Measurements from ENCODE around the gene ANKS1B. TPM values are rescaled to one million over a fixed set of nuclear protein-coding genes. Genes with fewer than 3 reads are reported as not detected.

The ANKS1B gene
- polyA plus RNA-seq, 1 donor from 2014 or later = not detected

DNA sequence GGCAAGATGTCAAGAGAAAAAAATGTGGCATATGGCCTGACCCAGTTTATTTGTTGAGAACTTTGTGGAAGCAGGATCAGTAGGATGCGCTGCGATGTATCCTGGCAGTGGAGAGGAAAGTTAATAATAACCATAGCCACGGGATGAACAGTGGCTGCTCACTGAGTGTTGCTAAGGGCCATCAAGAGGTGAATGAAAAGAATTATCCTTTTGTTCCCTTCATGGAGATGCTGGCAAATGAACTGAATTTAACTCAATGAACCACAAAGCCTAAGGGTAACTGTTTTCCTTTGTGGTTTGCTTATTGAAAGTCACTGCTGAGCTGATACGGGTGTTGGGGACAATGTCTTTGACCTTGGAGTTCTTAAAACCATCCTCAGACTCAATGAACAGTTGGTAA lies 863.2 kb downstream of the ANKS1B start:
- Mint-ChIP-seq H3K9me3 (peaks cover 0 to 4% (median 0%) of the 10 kb centered on the region in 3 donors), H3K36me3 (no peaks in the 10 kb centered on the region), H3K27ac (no peak overlapping the region), H3K4me1 (no peaks in the 10 kb centered on the region), H3K27me3 (no peaks in the 10 kb centered on the region), H3K4me3 (no peak overlapping the region)

DNA sequence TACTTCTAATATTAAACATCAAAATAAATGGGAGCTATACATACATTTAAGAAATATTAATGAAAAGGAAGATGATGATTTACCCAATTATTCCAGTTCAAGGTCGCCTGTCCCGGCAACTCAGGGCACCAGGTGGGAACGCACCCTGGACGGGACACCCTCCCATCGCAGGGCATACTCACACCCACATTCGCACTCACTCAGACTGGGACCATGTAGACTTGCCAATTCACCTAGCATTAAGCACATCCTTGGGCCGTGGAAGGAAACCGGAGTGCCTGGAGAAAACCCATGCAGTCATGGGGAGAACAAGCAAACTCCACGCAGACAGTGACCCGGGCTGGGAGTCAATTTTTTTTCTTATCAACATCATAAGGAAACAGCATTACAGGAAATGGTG lies 864.8 kb downstream of the ANKS1B start:
- no peaks in the 10 kb centered on the region for H3K4me1 Mint-ChIP-seq
- no peak overlapping the region for H3K27ac Mint-ChIP-seq
- no peak overlapping the region for H3K4me3 Mint-ChIP-seq
- H3K27me3 Mint-ChIP-seq = no peaks in the 10 kb centered on the region
- no peaks in the 10 kb centered on the region for H3K36me3 Mint-ChIP-seq
- H3K9me3 Mint-ChIP-seq = peaks cover 0 to 8% (median 3%) of the 10 kb centered on the region in 3 donors

DNA sequence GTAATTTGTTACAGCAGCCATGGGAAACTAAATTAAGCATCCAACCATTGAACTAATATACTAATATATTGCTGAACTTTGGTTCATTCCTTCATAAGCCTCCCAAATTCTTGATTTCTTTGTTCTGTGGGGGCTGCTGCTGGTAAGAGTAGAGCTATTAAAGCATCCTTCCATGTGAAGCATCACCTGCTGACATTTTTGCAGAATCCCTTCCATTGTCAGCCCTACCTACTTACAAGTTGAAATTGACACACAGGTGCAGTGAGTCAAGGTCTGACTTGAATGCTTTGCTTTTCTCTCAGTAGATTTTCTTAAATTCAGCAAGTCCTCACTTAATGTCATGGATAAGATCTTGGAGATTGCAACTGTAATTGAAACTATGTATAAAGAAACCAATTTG lies 865.3 kb downstream of the ANKS1B start:
- no peak overlapping the region for H3K4me3 Mint-ChIP-seq
- H3K27me3 Mint-ChIP-seq = no peaks in the 10 kb centered on the region
- H3K9me3 Mint-ChIP-seq = peaks cover 0 to 9% (median 4%) of the 10 kb centered on the region in 3 donors
- no peak overlapping the region for H3K27ac Mint-ChIP-seq
- H3K4me1 Mint-ChIP-seq = no peaks in the 10 kb centered on the region
- no peaks in the 10 kb centered on the region for H3K36me3 Mint-ChIP-seq

DNA sequence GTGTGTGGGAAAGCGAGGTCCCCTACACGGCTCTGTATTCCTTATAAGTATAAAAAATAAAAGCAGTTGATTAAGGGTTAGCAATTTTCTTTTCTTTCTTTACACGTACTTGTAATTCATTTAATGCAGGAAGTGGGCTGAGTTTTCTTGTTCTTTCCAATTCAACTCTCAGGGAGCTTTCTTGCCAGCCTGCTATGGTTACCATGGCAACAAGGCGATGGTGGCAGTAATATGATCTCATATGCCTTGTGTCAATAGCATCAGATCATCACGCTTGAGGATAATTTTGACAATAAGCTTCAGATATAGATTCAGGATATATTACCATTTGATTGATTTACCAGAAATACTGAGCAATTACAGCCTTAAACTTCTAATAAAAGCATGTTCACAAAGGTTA lies 873.1 kb downstream of the ANKS1B start:
- Mint-ChIP-seq H3K9me3 (peaks cover 1 to 5% (median 4%) of the 10 kb centered on the region in 3 donors), H3K27me3 (no peaks in the 10 kb centered on the region), H3K27ac (no peak overlapping the region), H3K36me3 (no peaks in the 10 kb centered on the region), H3K4me3 (no peak overlapping the region), H3K4me1 (no peaks in the 10 kb centered on the region)

DNA sequence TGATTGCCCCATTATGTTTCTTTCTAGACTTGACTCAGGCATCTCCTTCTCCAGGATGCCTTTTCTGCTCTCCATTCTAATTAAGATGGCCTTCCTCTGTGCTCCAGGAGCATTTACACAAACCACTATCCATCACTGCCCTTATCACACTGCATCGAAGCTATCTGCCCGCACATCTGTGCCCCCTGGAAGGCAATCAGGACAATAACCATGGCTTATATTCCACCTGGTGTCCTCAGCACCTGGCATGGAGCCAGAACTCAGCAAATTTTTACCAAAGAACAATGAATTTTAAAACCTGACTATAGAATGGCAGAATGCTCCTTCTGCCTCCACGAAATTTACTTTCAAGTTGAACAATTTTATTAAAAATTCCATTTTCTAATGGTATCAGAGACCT lies 873.9 kb downstream of the ANKS1B start:
- Mint-ChIP-seq H3K4me1 (no peaks in the 10 kb centered on the region), H3K27me3 (no peaks in the 10 kb centered on the region), H3K9me3 (peaks cover 1 to 5% (median 4%) of the 10 kb centered on the region in 3 donors), H3K36me3 (no peaks in the 10 kb centered on the region), H3K27ac (no peak overlapping the region), H3K4me3 (no peak overlapping the region)

DNA sequence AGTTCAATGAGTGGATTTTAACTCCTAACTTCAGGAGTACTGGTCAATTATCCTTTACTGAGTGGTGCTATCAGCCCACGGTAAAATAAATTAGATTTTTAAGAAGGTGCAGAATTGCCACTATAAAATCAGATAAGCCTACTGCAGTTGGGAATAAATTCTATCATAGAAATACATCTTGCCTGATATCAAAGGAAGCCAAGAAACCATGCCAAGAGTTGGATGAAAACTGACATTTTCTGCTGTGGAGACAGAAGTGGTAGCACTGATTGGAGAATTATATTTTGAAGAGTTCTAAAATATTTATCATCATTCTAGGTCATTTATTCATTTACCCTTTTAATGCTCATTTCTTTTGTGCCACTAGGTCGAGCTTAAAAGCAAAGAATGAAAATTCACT lies 874.5 kb downstream of the ANKS1B start:
- Mint-ChIP-seq H3K27me3 (no peaks in the 10 kb centered on the region), H3K27ac (no peak overlapping the region), H3K36me3 (no peaks in the 10 kb centered on the region), H3K4me3 (no peak overlapping the region), H3K4me1 (no peaks in the 10 kb centered on the region), H3K9me3 (peaks cover 1 to 4% (median 4%) of the 10 kb centered on the region in 3 donors)

DNA sequence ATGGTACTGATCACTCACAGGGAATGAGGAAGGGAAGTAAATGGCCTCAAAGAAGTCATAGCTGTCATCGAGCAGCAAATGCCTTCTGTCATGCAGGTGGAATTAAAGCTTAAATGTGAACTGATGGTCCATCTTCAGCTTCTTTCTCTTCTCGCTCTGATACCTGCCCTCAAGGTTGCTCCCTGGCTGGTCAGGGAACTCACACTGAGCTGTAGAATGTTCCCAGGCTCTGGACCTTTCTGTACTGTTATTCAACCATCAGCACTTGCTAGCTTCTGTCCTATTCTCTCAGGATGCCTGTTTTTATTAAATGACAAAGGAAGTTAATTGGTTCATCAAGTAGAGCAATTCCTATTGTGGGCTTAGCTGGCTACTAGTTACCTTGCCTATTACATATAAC lies 875.8 kb downstream of the ANKS1B start:
- H3K27ac Mint-ChIP-seq = no peak overlapping the region
- H3K4me1 Mint-ChIP-seq = no peaks in the 10 kb centered on the region
- no peaks in the 10 kb centered on the region for H3K27me3 Mint-ChIP-seq
- no peaks in the 10 kb centered on the region for H3K36me3 Mint-ChIP-seq
- H3K9me3 Mint-ChIP-seq = peaks cover 0 to 1% (median 0%) of the 10 kb centered on the region in 3 donors
- H3K4me3 Mint-ChIP-seq = no peak overlapping the region

DNA sequence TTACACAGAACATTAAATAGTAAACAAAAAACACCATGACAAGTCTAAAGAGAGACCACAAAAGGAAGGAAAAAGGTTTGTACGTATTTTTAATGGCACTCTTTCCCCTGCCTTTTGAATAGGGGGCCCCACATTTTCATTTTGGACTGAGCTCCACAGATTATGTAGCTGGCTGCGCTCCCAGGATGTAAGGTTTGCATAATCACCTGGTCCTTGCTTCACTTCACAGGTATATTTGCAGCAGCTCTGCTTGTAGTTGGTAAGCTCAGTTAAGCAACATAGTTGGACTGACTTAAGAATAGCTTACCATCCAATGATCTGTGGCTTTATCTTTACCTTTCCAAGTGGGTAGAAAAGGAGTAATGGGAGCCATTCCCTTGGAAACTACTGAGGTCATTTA lies 885.0 kb downstream of the ANKS1B start:
- Mint-ChIP-seq H3K27me3 (peaks cover 2% of the 10 kb centered on the region), H3K27ac (no peak overlapping the region)

DNA sequence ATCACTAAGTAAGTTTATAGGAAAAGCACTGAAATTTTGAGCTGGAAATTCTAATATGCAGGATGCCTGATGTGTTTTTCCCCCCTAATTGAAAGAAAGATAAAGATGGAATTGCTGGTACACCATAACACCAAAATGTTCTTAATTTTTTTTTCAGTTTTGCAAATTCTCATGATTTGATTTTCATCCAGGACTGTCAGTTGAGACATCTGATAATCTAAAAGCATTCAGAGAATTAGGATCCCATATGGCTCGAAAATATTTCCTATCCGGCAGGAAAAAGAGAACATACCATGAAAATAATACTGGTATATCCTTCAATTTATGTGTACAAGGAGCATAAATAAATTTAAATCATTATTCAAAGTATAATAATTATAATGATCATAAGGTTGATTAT lies 887.6 kb downstream of the ANKS1B start:
- Mint-ChIP-seq H3K4me1 (no peaks in the 10 kb centered on the region), H3K36me3 (no peaks in the 10 kb centered on the region), H3K27me3 (peaks cover 2% of the 10 kb centered on the region), H3K4me3 (no peak overlapping the region), H3K9me3 (peaks cover 0 to 7% (median 4%) of the 10 kb centered on the region in 3 donors), H3K27ac (no peak overlapping the region)

More for the DNA sequence above, 885.0 kb downstream of the ANKS1B start:
- Mint-ChIP-seq H3K4me3 (no peak overlapping the region), H3K36me3 (no peaks in the 10 kb centered on the region), H3K4me1 (no peaks in the 10 kb centered on the region), H3K9me3 (peaks cover 0 to 5% (median 0%) of the 10 kb centered on the region in 3 donors)

DNA sequence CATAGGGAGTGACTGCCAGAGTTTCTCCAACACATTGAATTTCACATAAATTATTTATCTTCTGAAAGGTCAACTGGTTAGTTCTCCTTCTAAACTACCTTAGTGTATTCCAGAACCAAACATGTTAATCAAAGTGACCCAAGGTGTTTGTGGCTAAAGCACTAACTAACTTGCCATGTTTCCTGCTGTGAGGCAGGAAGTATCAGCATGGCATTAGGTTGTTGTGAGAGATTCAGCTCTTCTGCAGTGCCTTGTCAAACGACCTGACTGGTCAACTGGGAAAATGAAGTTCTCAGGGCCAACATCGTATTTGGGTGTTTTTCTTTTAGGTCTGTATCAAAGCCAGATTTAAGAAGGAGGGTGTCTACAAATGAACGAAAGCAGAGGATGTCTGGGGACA lies 891.6 kb downstream of the ANKS1B start:
- Mint-ChIP-seq H3K4me1 (no peaks in the 10 kb centered on the region), H3K27me3 (peaks cover 1% of the 10 kb centered on the region), H3K27ac (no peak overlapping the region), H3K9me3 (peaks cover 4 to 8% (median 4%) of the 10 kb centered on the region in 3 donors), H3K4me3 (peak overlapping the region in 1 of 4 donors; percentile 2), H3K36me3 (no peaks in the 10 kb centered on the region)

DNA sequence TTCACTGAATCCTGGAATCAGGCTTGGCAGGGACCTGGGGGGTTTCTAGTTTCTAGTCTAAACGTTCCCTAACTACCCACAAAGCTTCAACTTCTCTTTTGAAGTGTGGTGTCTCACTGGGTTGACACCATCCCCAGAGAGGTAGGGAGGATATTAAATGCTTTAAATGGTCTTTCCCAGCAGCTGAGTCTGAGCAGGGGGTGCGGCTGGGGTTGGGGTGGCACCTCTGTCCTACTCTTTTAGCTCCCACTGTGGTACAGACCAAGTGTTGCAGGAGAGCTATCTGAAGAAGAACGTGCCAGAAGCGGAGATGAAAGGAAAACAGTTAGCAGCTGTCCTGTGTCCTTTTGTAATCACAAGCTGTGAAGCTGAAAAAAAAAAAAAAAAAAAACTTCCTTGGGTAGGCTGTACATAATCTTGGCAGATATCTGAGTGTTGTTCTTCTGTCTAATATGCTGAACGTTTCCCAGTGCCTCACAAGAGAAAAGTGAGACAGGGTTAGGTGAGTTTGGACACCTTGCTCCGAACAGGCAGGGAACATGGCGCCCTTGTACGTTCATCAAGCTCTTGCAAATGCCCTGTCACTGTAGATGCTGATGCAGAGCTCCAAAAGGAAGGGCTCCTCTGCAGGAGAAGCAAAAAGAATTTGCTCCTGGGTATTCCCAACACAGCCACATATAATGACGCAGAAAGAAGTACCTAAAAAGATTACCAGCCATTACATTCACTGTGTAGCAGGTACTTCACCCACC lies 892.5 kb downstream of the ANKS1B start:
- peaks cover 4 to 8% (median 4%) of the 10 kb centered on the region in 3 donors for H3K9me3 Mint-ChIP-seq
- H3K36me3 Mint-ChIP-seq = no peaks in the 10 kb centered on the region
- H3K4me1 Mint-ChIP-seq = no peaks in the 10 kb centered on the region
- H3K27ac Mint-ChIP-seq = no peak overlapping the region
- H3K4me3 Mint-ChIP-seq = no peak overlapping the region
- peaks cover 1% of the 10 kb centered on the region for H3K27me3 Mint-ChIP-seq

DNA sequence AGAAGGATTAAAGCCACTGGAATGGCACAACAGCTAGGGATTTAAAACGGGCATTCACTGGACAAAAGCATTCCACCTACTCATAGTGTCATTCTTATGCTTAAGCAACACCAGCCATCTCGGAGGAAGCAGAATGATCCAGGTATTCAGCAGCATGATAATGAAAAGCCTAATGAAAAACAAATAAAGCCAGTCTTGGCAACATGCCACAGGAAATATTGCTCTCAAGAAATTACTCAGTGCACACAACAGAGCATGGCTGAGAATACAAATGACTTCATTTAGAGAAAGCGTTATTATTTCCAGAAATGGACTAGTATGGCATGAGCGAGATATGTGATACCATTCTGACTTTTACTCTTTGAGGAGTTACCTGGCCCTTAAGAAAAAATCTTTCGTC lies 897.5 kb downstream of the ANKS1B start:
- Mint-ChIP-seq H3K27me3 (peaks cover 1% of the 10 kb centered on the region), H3K4me3 (no peak overlapping the region), H3K9me3 (peaks cover 3 to 8% (median 7%) of the 10 kb centered on the region in 3 donors), H3K4me1 (no peaks in the 10 kb centered on the region), H3K27ac (no peak overlapping the region), H3K36me3 (no peaks in the 10 kb centered on the region)

DNA sequence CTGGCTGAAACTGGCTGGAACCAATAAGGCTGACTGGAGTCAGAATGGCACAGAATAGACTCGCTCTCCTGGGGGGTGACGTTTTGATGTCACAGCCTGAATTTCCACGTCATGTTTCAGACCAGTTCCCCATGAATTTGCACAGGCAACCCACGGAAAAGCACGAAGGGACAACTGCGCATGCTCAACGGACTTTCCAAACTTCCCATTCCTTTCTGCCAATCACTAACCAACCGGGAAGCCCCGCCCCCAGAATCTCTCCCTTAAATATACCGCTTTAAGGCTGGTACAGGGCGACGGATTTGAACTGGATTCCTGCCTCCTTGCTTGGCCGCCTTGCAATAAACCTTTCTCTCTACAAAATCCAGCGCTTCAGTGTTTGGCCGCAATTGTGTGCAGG lies 904.9 kb downstream of the ANKS1B start:
- H3K27ac Mint-ChIP-seq = no peak overlapping the region
- H3K4me3 Mint-ChIP-seq = no peak overlapping the region
- no peaks in the 10 kb centered on the region for H3K27me3 Mint-ChIP-seq
- no peaks in the 10 kb centered on the region for H3K36me3 Mint-ChIP-seq
- H3K4me1 Mint-ChIP-seq = no peaks in the 10 kb centered on the region
- H3K9me3 Mint-ChIP-seq = peaks cover 0 to 3% (median 2%) of the 10 kb centered on the region in 3 donors

DNA sequence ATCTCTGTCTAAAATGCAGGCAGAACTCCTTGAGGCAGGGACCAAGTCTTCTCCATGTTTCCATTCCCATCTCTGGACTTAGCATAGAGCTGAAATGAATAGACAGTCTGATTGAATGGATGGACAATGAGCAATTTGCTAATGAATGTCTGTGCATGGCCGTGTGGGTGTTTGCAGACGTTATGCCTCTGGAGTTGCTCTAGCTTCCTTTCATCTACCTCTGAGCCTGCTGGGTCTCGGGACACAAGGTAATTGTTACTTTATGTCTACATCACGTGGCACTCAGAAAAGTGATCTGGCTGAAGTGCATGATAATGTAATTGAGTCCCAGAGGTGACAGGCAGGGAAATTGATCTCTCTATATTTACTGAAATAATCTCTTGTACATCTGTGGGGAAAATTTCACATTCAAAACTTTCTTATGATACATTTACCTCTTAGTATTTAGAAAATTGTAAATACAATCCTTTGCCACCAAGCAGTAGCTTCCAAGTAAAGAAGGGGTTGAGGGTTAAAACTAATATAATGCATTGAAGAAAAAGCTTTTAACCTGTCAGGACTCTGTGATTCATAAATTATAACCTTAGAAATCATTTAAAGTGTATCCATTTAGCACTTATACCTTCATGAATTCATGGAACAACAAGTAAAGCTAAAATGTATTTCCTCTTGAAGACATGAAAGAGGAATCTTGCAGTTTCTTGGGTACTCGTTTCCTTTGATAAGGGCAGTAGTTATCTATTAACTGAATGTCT lies 915.6 kb downstream of the ANKS1B start:
- H3K36me3 Mint-ChIP-seq = no peaks in the 10 kb centered on the region
- H3K4me1 Mint-ChIP-seq = no peaks in the 10 kb centered on the region
- H3K9me3 Mint-ChIP-seq = peaks cover 0 to 2% (median 0%) of the 10 kb centered on the region in 3 donors
- H3K27me3 Mint-ChIP-seq = peaks cover 1% of the 10 kb centered on the region
- H3K4me3 Mint-ChIP-seq = no peak overlapping the region
- H3K27ac Mint-ChIP-seq = no peak overlapping the region

DNA sequence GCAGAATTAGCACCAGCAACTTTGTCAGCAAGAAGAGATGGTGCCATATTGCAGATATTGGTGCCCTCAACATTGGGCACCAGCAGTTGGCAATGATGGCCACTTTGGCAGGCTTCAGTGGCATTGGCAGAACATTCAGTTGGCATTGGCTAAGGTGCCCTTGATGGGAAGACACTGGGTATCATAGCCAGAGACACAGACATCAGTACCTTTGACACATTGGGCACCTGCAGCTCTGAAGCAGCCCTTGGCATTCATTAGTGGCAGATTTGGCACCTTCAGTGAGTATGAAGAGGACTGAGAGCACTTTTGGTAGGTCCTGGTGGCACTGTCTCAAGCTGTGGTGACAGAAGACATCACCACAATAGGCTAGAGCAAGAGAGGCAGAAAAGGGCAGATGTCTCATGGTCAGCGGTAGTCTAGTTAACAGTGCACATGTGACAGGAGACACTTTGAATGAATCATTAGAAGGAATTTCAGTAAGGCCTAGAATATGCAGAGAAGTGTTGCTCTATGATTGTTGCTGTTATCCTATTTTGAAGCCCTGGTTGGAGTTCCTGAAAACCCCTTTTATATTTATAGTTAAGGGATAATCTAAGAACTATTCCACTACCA lies 917.5 kb downstream of the ANKS1B start:
- Mint-ChIP-seq H3K4me3 (no peak overlapping the region), H3K27me3 (peaks cover 1% of the 10 kb centered on the region), H3K9me3 (peaks cover 0 to 4% (median 3%) of the 10 kb centered on the region in 3 donors), H3K4me1 (no peaks in the 10 kb centered on the region), H3K27ac (no peak overlapping the region), H3K36me3 (no peaks in the 10 kb centered on the region)
